Stimulated activated CD8-positive, alpha-beta memory T cell treated with anti-CD3 and anti-CD28 coated beads, Interleukin-2, amount 100 ng/mL, for 48 hours (primary cell): ENCODE data around the gene SMIM44.
A peak's percentile ranks its signal among the peaks of the same experiment; 100 is the strongest.

Experiments used
- DNase-seq, 2 donors: peaks; one replicate each; pipeline ENCODE4 v3.0.0-alpha.2; 2020; ENCODE audit warnings: low read depth in 2 of 2

Gene SMIM44

DNA sequence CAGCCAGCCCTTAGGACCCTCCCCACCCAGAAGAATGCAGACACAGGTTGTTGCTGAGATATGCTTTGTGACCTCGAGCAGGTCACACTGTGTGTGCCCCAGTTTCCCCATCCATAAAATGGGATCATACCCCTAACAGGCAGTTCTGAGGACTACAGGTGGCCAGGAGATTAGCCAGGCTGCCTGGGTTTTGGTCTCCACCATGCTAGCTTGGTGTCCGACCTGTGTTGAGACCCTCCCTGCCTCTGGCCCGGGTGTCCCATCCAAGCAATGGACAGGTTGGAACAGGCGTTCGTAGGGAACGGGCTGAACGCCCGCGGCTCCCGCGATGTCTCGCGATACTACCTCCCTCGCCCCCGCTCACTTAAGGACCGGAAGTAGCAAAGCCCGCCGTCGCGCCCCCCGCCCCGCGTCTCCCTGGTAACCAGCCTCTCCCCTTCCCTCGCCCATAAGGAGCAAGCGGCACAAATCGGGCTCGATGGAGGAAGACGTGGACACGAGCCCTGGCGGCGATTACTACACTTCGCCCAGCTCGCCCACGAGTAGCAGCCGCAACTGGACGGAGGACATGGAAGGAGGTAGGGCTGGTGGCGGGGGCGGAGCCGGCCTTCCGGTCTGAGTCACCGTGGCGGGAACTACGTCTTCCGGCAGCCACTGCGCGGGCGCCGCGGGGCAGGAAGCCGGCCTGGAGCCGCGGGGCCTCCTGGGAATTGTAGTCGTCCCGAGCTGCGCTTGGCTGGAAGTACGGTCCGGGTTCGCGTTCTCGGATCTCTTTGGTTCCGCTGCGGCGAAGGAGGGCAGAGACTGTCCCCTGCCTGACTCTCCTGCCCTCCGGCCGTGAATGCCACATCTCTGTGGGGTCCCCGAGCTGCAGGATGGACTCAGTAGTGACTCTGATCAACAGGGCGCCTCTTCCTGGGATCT is 48.3 kb downstream of the SMIM44 start:
- peak; percentile 95 to 96 for DNase-seq

- DNase-seq: no peak
Measured at GRCh38 chr19:3433805-3434540, 49.3 kb downstream of the SMIM44 start.

GRCh38 chr19:3433313-3433712 is 49.9 kb downstream of the SMIM44 start:
- no peak for DNase-seq
